GM19328 (cell line): ENCODE measurements around the gene XYLT2.
"Not testable (repeated sequence)": the region's sequence is repeated elsewhere in the genome, so short reads cannot be mapped to it uniquely, and the experiment has no call there.

Experiments used
- ATAC-seq: cut with Tn5 transposase; IDR thresholded peaks from one replicate; pipeline ENCODE4 v1.9.1; 2021; ENCODE audit warnings: mild to moderate bottlenecking, moderate library complexity; ENCODE audit not compliant: unreplicated experiment

XYLT2 gene

DNA sequence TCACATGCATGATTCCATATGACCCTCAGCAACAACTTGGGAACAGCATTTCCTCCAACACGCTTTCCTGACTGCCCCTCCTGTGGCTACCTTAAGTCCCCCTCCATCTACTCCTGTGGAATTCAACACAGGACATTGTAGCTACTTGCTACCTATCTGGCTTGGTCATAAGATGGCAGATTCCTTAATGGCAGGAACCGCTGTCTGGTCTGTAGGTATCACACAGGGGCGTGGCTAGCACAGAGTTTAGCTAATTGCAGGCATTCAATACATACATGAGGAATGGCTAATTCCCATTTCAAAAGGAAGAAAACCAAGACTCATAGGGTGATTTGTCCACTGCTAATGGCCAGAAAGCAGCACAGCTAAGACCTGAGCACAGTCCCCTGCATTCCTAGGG, 42.8 kb downstream of the XYLT2 start:
- ATAC-seq: no peak

DNA sequence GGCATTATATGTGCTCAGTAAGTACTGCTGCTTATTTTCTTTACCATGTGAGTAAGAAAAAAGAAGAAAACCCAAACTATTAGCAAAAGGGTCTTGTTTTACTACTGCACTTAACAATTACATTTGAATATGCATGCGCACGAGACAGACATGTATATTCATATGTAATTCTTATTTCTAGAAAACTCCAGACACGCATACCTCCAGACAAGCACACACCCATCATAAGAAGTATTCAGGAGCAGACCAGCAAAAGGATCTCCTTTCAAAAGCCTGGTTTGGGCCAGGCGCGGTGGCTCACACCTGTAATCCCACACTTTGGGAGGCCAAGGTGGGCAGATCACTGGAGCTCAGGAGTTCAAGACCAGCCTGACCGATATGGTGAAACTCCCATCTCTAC, 43.6 kb downstream of the XYLT2 start:
- no peak for ATAC-seq

DNA sequence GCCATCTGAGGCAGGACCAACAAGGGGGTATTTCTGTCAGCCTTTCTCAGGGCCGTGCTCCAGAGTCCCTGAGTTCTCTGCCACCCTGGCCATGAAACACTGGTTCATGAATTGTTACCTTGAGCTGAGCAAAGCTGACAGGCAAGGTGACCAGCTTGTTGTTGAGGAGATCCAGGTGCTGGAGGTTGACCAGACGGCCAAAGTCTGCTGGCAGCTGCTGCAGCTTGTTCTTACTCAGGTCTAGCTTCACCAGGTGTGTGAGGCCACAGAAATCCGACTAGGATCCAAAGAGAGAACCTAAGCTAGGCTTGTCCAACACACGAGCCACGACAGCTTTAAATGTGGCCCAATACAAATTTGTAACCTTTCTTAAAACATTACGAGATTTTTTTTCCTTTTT, 46.7 kb downstream of the XYLT2 start:
- ATAC-seq: no peak

DNA sequence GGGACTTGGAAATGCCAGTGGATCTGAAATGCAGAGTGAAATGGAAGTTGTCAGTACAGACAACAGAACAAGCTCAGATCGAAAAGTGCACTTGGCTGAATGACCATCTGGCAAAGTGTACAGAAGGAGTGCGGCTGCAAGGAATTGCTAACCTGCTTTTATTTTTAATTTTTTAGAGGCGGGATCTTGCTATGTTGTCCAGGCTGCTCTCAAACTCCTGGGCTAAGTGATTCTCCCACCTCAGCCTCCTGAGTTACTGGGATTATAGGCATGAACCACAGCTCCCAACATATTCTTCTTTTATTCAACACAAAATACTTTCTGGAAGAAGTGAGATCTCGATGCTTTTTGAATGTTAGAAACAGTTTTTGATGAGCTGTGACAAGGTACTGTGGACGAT, 47.8 kb downstream of the XYLT2 start:
- ATAC-seq: no peak

DNA sequence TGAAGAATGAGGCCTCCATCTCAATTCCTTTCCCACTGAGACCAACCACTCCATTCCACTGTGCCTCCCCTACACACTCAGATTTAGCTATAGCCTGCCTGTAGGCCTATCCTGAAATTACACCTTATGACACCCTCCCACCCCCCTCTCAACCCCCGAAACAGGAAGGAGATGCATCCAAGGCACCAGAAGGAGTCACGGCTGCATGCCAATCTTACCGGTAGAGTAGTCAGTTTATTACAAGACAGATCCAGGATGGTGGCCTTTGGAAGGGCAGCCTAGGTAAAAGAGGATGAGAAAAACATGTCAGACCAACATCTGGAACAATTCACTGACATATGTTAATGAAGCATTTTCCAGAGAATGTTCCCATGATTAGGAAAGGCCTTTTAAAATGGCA, 48.8 kb downstream of the XYLT2 start:
- no peak for ATAC-seq

DNA sequence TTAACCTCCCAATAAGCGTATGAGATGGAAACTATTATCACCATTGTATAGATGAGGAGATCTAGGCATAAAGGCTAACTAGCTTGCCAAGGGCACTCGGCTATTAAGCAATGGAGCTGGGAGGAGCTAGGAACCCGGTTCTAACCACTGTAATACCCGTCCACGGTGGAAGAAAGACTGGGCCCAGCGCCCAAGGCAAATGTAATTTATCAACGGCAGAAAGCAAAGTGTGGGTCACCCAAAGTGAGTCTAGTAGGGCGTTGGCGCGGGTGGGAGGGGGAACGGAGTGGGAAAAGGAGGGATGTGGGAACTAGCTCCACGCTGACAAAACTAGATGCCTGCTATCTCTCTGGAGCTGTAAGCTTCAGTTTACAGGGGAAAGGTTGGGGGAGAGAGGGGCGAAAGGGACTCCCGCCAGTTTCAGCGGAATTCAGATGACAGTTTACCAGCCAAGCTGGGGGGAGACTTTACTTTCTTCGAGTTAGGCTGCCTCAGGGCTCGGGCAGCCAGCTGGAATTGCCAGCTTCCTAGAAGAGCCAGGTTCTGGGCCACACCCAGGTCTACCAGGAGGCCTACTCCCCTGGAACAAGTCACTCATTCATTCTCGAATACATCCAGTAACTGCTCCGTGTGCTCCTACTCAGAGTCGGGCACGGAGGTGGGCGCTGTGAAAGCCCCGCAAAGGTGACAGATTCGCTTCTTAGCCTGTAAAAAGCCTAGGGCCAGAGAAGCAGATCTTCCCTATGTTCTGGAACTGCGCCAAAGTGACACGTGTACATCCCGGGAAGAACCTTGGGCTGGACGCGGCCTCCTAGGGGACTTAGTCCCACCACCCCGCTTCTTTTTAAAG, 50.6 kb downstream of the XYLT2 start:
- peak; percentile 8 for ATAC-seq

DNA sequence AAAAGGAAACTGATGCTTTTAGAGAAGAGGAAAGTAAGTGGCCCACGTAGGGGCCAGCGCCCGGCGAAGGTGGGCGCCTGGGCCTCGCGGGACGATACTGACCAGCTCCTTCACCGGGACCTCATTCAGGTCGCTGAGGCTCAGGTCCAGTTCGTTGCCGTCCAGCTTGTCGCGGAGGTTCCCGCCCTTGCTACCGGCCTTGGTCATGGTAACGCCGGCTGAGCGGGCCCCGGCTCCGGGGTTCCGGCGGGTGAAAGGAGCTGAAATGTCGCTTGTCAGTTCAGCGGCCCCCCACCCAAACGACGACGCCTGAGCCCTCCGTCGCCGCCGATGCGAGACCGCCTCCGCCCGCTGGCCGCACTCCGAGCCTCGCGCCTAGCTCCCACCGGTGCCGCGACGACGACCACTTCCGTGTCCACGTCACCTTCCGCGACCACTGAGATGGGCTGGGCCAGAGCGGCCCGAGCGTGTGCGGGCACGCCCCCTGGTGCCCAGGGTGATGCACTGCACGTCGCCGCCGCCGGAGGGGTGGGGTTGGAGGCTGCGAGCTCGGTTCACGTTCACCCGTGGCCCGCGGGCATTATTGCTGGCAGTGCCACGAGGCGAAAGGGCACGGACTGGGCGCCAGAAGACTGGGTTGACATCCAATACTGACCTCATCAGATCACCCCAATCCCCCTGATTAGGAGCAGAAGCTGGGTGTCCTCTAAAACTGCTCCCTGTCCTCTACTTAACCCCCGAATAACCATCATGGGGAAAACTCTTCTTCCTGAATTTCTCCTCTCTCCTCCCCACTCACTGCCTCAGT, 51.4 kb downstream of the XYLT2 start, which contains the start of gene LRRC59:
Gene LRRC59, minus strand, starts transcription at position 413 of the 808 bp plus-strand sequence. Its CDS starts 206 bp downstream, at position 207.
- ATAC-seq: peak; percentile 91

DNA sequence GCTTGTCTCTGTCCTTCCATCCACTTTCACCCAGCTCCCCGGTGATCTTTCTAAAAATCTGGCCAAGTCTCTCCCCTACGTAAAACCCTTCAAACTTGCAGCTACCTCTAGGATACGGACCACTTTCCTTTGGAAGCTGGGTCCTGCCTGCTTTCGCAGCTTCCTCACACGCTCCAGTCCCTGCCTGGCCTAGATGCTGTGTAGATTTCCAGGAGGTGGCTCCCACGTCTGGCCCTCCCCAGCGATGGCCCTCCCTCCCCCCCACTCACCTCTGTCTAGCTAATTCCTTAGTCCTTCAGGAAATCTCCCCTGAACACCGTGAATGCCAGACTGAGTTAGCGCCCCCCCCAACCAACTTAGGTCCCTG, 52.0 kb downstream of the XYLT2 start:
- ATAC-seq: no peak

DNA sequence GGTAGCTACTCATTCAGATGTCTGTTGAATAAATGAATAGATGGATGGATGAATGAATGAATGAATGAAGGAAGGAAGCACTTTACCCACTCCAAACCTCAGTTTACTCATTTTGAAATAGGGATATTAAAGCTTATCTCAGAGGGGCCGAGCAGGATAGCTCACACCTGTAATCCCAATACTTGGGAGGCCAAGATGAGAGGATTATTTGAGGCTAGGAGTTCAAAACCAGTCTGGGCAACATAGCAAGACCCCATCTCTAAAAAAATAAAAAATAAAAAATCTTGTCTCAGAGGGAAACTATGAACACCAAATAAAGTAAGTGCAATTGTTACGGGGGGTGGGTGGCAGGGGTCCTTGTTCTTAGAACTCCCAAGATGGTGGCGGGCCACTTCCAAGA, 52.7 kb downstream of the XYLT2 start:
- not testable (repeated sequence) for ATAC-seq

DNA sequence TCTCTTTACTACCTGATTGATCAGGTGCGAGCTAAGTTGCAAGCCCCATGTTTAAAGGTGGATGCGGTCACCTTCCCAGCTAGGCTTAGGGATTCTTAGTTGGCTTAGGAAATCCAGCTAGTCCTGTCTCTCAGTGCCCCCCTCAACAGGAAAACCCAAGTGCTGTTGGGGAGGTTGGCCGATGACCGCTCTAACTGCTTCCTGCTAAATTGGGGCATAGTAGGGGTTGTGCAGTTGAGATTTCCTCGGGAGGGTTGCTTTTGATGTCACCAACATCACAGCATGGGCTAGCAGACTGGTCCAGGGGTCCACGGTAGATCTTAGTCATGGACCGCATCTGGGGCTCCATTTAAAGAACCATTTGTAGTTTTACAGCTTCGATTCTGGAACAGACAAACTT, 53.7 kb downstream of the XYLT2 start:
- ATAC-seq: not testable (repeated sequence)

DNA sequence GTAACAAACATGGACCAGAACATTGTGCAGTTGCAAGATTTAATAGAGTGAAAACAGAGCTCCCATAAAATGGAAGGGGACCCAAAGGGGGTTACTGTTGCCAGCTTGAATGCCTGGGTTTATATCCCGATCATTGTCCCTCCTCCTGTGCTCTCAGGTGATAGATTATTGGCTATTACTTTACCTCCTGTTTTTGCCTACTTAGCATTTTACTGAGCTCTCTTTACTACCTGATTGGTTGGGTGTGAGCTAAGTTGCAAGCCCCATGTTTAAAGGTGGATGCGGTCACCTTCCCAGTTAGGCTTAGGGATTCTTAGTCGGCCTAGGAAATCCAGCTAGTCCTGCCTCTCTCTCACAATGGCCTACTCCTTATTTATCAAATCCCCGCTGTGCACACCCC, 59.4 kb downstream of the XYLT2 start:
- ATAC-seq: not testable (repeated sequence)

DNA sequence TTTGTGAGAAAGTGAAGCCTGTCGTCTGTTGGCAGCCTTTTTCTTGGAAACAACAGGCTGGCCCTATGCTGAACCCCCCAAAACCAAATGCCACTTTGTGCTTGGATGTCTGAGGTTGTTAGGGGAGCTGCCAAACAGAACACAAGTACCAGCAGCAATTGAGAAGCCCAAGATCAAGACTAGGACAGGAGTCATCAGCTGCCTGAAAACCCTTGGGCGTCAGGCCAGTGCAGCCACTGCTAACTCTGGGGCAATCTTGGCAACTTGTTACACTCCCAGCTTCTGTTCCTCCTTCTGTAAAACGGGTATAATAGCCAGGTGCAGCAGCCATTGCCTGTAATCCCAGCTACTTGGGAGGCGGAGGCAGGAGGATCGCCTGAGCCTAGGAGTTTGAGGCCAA, 60.7 kb downstream of the XYLT2 start:
- ATAC-seq: no peak

DNA sequence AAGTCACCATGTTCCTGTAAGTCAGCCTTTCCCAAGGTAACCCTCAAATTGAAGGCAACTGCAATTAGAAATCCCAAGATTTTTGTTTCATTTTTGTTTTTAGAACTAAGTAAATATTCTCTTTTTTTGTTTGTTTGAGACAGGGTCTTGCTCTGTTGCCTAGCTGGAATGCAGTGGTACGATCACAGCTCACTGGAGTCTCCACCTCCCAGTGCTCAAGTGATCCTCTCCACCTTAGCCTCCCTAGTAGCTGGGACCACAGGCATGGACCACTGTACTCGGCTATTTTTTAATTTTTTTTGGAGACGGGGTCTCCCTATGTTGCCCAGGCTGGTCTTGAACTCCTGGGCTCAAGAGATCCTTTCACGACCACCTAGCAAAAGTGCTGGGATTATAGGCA, 62.0 kb downstream of the XYLT2 start:
- no peak for ATAC-seq
